Activated CD4-positive, alpha-beta memory T cell treated with anti-CD3 and anti-CD28 coated beads, Interleukin-2, amount 10 ng/mL, durations not matched to agents 7 days and 5 days (primary cell): ENCODE measurements around the gene NCF1. TPM values are rescaled to one million over a fixed set of nuclear protein-coding genes. Genes with fewer than 3 reads are reported as not detected.
"Not testable (repeated sequence)": the region's sequence is repeated elsewhere in the genome, so short reads cannot be mapped to it uniquely, and the experiment has no call there.

Source experiments
- CTCF ChIA-PET: fragments of 350-600 bp; sonication (Branson Sonifier 250); formaldehyde crosslinking; loops from one replicate; lab custom pipeline; 2021; ENCODE audit warnings: antibody characterized with exemption, inconsistent platforms; lab: Charles Lee
- POLR2A ChIA-PET: fragments of 350-600 bp; sonication (Branson Sonifier 250); formaldehyde crosslinking; loops from one replicate; lab custom pipeline; 2021; ENCODE audit warnings: antibody characterized with exemption; lab: Charles Lee
- DNase-seq: peaks from one replicate; pipeline ENCODE4 v3.0.0-alpha.2; 2020
- H3K27ac Mint-ChIP-seq: one replicate; pipeline ENCODE4 v1.8.0; 2021; ENCODE audit warnings: mild to moderate bottlenecking, mixed read lengths
- H3K27me3 Mint-ChIP-seq: one replicate; pipeline ENCODE4 v1.8.0; 2021; ENCODE audit warnings: mixed read lengths
- H3K36me3 Mint-ChIP-seq: one replicate; pipeline ENCODE4 v1.8.0; 2021; ENCODE audit warnings: low read depth, mixed read lengths
- H3K4me1 Mint-ChIP-seq: one replicate; pipeline ENCODE4 v1.8.0; 2021; ENCODE audit warnings: mixed read lengths
- H3K4me3 Mint-ChIP-seq: one replicate; pipeline ENCODE4 v1.8.0; 2021; ENCODE audit warnings: mild to moderate bottlenecking, mixed read lengths
- H3K9me3 Mint-ChIP-seq: one replicate; pipeline ENCODE4 v1.8.0; 2021; ENCODE audit warnings: mixed read lengths
- total RNA-seq, 2 experiments: library from RNA; stranded (reverse); gene quantifications; one replicate each; pipeline ENCODE4 v1.2.3, GENCODE V29; 2021

Gene NCF1
- total RNA-seq, 2 experiments from 2014 or later = 1.5 TPM

GRCh38 chr7:74820146-74820805 lies 46.5 kb downstream of the NCF1 start:
- DNase-seq, H3K4me1 Mint-ChIP-seq, H3K27ac Mint-ChIP-seq, H3K4me3 Mint-ChIP-seq, H3K36me3 Mint-ChIP-seq, CTCF ChIA-PET, POLR2A ChIA-PET, H3K9me3 Mint-ChIP-seq, H3K27me3 Mint-ChIP-seq: not testable (repeated sequence)

- H3K9me3 Mint-ChIP-seq, H3K36me3 Mint-ChIP-seq, POLR2A ChIA-PET, H3K27me3 Mint-ChIP-seq, H3K27ac Mint-ChIP-seq, DNase-seq, H3K4me3 Mint-ChIP-seq, H3K4me1 Mint-ChIP-seq, CTCF ChIA-PET: not testable (repeated sequence)
Measured at GRCh38 chr7:74821259-74821658, 47.4 kb downstream of the NCF1 start.

- H3K9me3 Mint-ChIP-seq, H3K27me3 Mint-ChIP-seq, POLR2A ChIA-PET, DNase-seq, CTCF ChIA-PET, H3K4me3 Mint-ChIP-seq, H3K27ac Mint-ChIP-seq, H3K36me3 Mint-ChIP-seq, H3K4me1 Mint-ChIP-seq: not testable (repeated sequence)
Measured at GRCh38 chr7:74829959-74830358, 56.1 kb downstream of the NCF1 start.

- H3K36me3 Mint-ChIP-seq, H3K9me3 Mint-ChIP-seq, DNase-seq, H3K27me3 Mint-ChIP-seq, POLR2A ChIA-PET, H3K4me3 Mint-ChIP-seq, H3K27ac Mint-ChIP-seq, CTCF ChIA-PET, H3K4me1 Mint-ChIP-seq: not testable (repeated sequence)
Measured at GRCh38 chr7:74830411-74830810, 56.6 kb downstream of the NCF1 start.

Other genes with a start within 250 kb of the NCF1 start
- 100 to 1,000 TPM; 143 to 145 TPM for gene GTF2I, start 116.3 kb upstream of the NCF1 start, total RNA-seq
- gene GTF2IRD2, start 77.6 kb downstream of the NCF1 start, total RNA-seq = 1 to 10 TPM; 6.6 to 8.6 TPM
- 1 to 10 TPM; 3.0 to 4.3 TPM for gene CASTOR2, start 190.7 kb downstream of the NCF1 start, total RNA-seq